GM18867 (cell line): ENCODE data around the gene TMEM59.
"Not testable (repeated sequence)": the region's sequence is repeated elsewhere in the genome, so short reads cannot be mapped to it uniquely, and the experiment has no call there.

Source experiments
- ATAC-seq: cut with Tn5 transposase; IDR thresholded peaks from one replicate; pipeline ENCODE4 v1.9.1; 2021; ENCODE audit warnings: mild to moderate bottlenecking, moderate library complexity; ENCODE audit not compliant: unreplicated experiment

TMEM59 gene

GRCh38 chr1:54013393-54014008, 39.5 kb downstream of the TMEM59 start:
- no peak for ATAC-seq

DNA sequence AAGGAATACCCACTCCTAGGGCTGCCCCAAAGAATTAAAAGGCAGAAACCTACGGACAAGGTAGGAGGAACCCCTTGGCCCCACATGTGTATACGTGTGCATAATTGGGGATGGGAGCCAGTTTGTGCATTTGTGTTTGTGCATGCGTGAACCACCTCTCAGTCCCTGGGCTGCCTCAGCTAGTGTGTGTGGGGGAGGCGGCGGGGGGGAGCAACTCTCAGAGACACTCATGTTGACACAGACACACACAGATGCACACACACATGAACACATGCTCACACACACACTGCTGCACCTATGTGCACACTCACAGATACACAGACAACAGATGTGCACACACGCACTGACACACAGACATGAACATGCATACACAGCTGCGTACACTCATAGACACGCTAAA, 40.1 kb downstream of the TMEM59 start:
- no peak for ATAC-seq

GRCh38 chr1:54012008-54012325, 41.0 kb downstream of the TMEM59 start:
- ATAC-seq = no peak

DNA sequence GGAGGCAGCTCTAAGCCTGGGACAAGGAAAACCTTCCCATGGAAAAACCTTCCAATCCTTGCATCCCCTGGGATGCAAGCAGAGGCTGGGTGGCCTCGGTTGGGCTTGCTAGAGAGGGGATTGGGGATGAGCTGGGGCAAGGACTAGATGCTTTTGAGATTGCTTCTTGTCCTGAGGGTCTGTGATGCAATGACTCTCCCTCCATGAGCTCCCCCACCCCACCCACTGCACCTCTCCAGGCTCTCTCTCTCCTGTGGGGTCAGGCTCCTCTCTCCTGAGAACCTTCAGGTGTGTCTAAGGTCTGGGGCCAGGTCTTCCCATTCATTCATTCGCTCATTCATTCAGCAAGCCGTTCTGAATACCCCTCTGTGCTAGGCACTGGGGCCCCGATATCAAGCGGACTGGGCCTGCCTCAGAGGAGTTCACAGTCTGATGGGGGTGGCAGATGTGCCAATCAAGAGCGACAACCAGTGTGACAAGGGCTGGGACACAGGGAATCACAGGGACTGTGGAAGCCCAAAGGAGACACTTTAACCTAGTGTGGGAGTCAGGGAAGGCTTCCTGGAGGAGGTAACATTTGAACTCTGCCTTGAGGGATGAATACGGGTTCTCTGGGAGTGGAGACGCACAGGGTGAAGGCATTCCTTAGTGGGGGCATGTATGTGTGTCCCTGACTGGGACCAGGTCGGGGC, 41.5 kb downstream of the TMEM59 start:
- no peak for ATAC-seq

DNA sequence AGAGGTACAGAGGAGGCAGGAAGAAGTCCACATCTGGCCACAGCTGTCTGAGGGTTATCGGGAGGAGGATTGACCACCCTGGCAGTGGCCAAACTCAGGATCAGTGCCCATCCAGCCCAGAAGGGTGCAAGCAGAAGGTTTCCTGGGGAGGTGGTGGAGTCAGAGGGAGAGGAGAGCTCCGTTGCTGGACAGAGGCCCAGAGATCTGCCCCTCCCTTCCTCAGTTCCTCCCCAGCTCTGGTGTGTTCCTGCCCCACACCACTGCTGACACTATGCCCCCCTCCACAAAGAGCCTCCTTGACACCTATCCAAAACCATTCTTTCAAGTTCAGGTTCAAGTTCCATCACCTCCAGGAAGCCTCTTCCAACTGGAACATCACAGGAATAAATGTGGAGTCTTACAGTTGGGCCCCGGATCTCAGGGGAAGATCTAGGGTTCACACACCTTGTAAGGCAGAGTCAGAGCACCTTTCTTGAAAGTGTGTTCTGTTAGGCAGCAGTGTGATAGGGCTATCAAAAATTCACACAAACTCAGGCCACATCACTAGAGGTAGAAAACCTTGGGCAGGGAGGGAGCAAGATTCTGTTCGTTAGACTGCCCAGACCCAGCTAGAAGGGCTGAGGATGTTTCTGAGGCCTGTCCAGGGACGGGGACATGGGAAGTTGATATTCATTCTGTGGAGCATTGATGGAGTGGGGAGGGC, 42.4 kb downstream of the TMEM59 start:
- ATAC-seq = no peak

DNA sequence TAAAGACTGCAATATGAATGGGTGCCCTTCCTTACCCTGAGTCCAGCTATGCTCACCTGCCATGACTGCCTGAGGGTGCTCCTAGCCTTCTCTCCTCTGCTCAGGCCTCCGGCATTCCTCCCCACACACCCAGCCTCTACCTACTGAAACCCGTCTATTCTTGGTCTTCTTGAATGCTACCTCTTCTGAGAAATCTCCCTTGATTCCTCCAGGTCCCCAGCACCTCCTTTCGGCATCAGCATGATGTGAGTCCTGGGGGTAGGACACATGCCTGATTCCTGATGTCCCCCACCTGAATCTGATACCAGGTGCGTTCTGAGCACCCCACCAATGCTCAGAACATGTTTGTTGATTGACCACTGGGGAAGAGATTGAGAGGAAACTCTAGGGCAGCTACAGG, 43.6 kb downstream of the TMEM59 start:
- no peak for ATAC-seq

- no peak for ATAC-seq
Observed at GRCh38 chr1:54008876-54009275, 44.1 kb downstream of the TMEM59 start.

DNA sequence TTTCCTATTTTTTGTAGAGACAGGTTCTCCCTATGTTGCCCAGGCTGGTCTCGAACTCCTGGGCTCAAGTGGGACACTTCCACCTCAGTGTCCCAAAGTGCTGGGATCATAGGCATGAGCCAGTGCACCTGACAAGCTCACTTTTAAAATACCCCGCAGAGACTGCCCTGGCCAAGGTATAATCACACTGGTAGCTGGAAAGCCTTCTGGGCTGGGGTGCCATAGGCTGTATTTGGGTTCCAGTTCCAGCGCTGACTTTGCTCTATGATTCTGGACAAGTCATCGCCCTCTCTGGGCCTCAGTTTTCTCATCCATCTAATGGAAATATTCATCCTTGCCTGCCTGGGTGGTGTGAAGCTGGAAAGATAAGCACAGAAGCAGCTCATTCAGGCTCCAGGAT, 45.4 kb downstream of the TMEM59 start:
- ATAC-seq = no peak

DNA sequence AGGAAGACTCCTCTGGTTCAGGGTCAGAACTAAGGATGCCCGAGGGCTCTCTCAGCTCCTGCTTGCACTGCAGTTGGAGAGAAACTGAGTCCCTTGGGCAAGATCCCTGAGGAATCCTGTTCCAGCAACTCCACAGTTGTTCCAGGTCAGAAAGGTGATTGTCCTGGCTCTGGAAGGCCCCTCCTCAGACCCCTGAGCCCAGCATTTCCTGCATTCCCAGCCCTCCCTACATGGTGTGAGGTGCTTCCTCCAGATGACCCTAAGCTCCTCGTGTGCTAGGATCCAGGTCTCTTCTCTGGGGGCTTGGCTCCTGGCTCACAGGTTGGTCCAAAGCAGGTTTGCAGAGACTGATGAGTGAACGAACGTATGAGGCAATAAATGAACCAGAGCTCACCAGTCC, 46.5 kb downstream of the TMEM59 start:
- ATAC-seq = no peak

GRCh38 chr1:54004481-54005049, 48.4 kb downstream of the TMEM59 start:
- no peak for ATAC-seq

GRCh38 chr1:54003750-54004480, 49.1 kb downstream of the TMEM59 start:
- ATAC-seq = not testable (repeated sequence)

- no peak for ATAC-seq
Observed at GRCh38 chr1:54003249-54003646, 49.8 kb downstream of the TMEM59 start.

DNA sequence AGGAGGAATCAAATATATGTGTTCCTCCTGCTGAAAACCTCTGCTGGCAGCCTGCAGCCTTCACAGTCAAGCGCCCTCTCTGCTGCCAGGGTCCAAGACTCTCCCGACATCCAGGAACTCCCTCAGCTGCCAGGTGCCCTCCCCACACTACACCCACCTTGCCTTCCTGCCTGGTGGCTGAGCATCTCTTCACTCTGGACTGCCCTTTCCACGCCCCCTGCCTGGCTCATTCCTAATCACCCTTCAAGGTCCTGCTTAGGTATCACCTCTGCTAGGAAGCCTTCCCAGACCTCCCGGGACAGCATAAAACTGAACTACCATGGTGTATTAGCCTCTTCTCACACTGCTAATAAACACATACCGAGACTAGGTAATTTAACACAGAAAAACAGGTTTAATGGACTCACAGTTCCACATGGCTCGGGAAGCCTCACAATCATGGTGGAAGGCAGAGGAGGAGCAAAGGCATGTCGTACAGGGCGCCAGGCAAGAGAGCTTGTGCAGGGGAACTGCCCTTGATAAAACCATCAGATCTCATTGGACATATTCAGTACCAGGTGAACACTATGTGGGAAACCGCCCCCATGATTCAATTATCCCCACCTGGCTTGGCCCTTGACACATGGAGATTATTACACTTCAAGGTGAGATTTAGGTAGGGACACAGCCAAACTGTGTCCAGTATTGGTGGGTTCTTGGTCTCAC, 50.3 kb downstream of the TMEM59 start:
- no peak for ATAC-seq

GRCh38 chr1:54001591-54001990, 51.4 kb downstream of the TMEM59 start:
- no peak for ATAC-seq

DNA sequence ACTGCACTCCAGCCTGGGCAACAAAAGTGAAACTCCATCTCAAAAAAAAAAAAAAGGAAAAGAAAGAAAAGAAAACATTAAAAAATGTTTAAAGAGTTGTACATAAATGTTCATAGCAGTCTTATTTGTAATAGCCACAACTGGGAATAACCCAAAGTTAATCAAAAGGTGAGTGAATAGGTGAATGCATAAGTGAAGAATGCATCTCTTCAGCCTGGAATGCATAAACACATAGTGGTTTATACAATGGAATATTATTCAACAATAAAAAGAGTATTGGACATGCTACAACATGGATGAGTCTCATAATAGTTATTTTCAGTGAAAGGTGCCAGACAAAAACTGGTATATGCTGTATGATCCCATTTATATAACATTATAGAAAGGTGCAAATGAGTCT, 53.1 kb downstream of the TMEM59 start:
- ATAC-seq = no peak

DNA sequence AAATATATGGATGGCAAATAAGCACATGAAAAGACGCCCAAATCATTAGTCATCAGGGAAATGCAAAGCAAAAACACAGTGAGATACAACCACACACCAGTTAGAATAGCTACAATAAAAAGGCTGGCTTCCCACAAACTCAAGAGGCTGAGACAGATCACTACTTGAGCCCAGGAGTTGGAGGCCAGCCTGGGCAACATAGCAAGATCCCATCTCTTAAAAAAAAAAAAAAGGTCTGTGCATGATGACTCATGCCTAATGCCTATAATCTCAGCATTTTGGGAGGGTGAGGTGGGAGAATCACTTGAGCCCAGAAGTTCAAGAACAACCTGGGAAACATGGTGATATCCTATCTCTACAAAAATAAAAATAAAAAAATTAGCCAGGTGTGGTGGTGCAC, 54.8 kb downstream of the TMEM59 start:
- ATAC-seq = no peak

- no peak for ATAC-seq
Observed at GRCh38 chr1:53995683-53996082, 57.3 kb downstream of the TMEM59 start.

DNA sequence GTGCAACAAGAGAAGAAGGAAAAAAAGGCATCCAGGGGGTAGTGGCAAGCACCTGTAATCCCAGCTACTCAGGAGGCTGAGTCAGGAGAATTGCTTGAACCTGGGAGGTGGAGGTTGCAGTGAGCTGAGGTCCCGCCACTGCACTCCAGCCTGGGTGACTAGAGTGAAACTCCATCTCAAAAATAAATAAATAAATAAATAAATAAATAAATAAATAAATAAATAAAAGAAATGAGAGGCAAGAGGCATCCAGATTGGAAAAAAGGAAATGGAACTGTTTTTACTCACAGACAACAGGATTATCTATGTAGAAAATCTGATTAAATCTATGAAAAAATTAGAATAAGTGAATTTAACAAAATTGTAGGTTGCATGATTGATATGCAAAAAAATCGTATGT, 58.5 kb downstream of the TMEM59 start:
- ATAC-seq = not testable (repeated sequence)

DNA sequence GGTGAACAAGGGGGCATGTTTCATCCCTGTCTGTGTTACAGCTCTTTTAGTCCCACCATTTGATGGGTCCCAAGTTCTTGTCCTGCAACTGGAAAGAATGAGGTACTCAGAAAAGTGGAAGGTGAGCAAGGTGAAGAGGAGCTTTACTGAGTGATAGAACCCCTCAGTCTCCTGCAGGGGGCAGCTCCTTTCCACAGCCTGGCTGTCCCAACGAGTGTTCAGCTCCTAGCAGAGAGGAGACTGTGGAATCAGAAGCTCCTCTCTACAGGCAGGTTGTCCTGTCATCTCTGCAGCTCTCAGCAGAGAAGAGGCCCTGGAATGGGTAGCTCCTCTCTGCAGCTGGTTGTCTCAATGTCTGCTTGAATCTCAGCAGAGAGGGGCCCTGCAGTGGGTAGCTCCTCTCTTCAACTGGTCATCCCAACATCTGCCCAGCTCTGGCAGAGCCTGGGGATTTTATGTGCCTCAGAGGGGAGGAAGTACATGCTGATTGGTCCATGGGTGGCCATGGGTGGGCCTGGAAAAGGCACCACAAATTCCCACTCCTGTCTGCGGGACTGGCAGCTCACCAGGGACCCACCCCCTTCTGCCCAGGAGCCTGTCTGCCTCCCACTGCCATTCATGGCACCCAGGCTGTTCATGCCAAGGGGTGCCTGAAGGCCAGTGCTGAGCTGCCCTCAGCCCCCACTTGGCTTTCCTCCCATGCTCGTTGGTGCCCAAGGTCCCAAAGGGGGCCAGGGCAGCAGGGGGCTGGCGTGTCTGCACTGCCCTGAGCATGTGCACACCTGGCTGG, 60.7 kb downstream of the TMEM59 start:
- no peak for ATAC-seq

GRCh38 chr1:53987880-53988279, 65.1 kb downstream of the TMEM59 start:
- no peak for ATAC-seq
